HepG2 (cell line): ENCODE results near the gene PPP1R7. TPM values are rescaled to one million over a fixed set of nuclear protein-coding genes. Genes with fewer than 3 reads are reported as not detected.
A peak's percentile ranks its signal among the peaks of the same experiment; 100 is the strongest.

ENCODE experiments used
- HNF4A ChIP-seq: sonication (generic); formaldehyde crosslinking; IDR thresholded peaks from 2 replicates; pipeline ENCODE4 v1.4.0; 2020; ENCODE audit warnings: missing genetic modification reagents
- IKZF5 ChIP-seq: IDR thresholded peaks from 2 replicates; pipeline ENCODE4 v1.6.1; 2018; ENCODE audit warnings: missing genetic modification reagents, mild to moderate bottlenecking, missing compliant biosample characterization
- KDM6A ChIP-seq: IDR thresholded peaks from 2 replicates; pipeline ENCODE4 v1.6.1; 2016; ENCODE audit warnings: low read depth
- KMT2A ChIP-seq: sonication (generic); formaldehyde crosslinking; IDR thresholded peaks from 2 replicates; pipeline ENCODE4 v1.4.0; 2020; ENCODE audit warnings: missing genetic modification reagents
- PBX2 ChIP-seq: IDR thresholded peaks from 2 replicates; pipeline ENCODE4 v1.6.1; 2016; ENCODE audit warnings: control low read depth
- SMAD1 ChIP-seq: sonication (generic); formaldehyde crosslinking; IDR thresholded peaks from 2 replicates; pipeline ENCODE4 v1.4.0; 2020; ENCODE audit warnings: missing genetic modification reagents, low read depth, mild to moderate bottlenecking, borderline replicate concordance
- SRSF1 ChIP-seq: fragments of 200-400 bp; formaldehyde crosslinking; optimal IDR thresholded peaks from 2 replicates; pipeline ENCODE3; 2017; ENCODE audit warnings: mild to moderate bottlenecking, low read depth, low read length, moderate library complexity
- TBX2 ChIP-seq: sonication (generic); formaldehyde crosslinking; IDR thresholded peaks from 2 replicates; pipeline ENCODE4 v1.5.0; 2020; ENCODE audit warnings: missing genetic modification reagents, mild to moderate bottlenecking, borderline replicate concordance
- TBX3 ChIP-seq: fragments of 450-650 bp; IDR thresholded peaks from 2 replicates; pipeline ENCODE4 v1.6.1; 2017; ENCODE audit warnings: antibody characterized with exemption, mild to moderate bottlenecking, inconsistent platforms, borderline replicate concordance
- TERF1 ChIP-seq: sonication (generic); formaldehyde crosslinking; IDR thresholded peaks from 2 replicates; pipeline ENCODE4 v1.8.0; 2022; ENCODE audit warnings: mild to moderate bottlenecking, missing genetic modification reagents, moderate library complexity
- TMF1 ChIP-seq: sonication (generic); formaldehyde crosslinking; IDR thresholded peaks from 2 replicates; pipeline ENCODE4 v1.8.1; 2022; ENCODE audit warnings: low read depth, missing genetic modification reagents
- XRCC5 ChIP-seq: fragments of 200-400 bp; formaldehyde crosslinking; optimal IDR thresholded peaks from 2 replicates; pipeline ENCODE3; 2017; ENCODE audit warnings: mild to moderate bottlenecking, low read length
- ZBTB2 ChIP-seq: sonication (generic); formaldehyde crosslinking; IDR thresholded peaks from 2 replicates; pipeline ENCODE4 v1.8.0; 2022; ENCODE audit warnings: low read depth, missing genetic modification reagents
- ZBTB21 ChIP-seq: sonication (generic); formaldehyde crosslinking; IDR thresholded peaks from 2 replicates; pipeline ENCODE4 v1.4.0; 2020; ENCODE audit warnings: missing genetic modification reagents
- ZKSCAN5 ChIP-seq: sonication (generic); formaldehyde crosslinking; IDR thresholded peaks from 2 replicates; pipeline ENCODE4 v1.5.1; 2020; ENCODE audit warnings: mild to moderate bottlenecking, missing genetic modification reagents
- ZNF143 ChIP-seq: sonication (generic); formaldehyde crosslinking; IDR thresholded peaks from 2 replicates; pipeline ENCODE4 v1.4.0; 2020; ENCODE audit warnings: missing genetic modification reagents
- ZNF317 ChIP-seq: sonication (generic); formaldehyde crosslinking; IDR thresholded peaks from 2 replicates; pipeline ENCODE4 v1.5.0; 2020; ENCODE audit warnings: mild to moderate bottlenecking, missing genetic modification reagents
- ZNF484 ChIP-seq: sonication (generic); formaldehyde crosslinking; IDR thresholded peaks from 2 replicates; pipeline ENCODE4 v1.5.1; 2020; ENCODE audit warnings: mild to moderate bottlenecking, low read depth, missing genetic modification reagents, borderline replicate concordance
- ZNF614 ChIP-seq: IDR thresholded peaks from 2 replicates; pipeline ENCODE4 v1.6.1; 2018; ENCODE audit warnings: missing biosample characterization, missing genetic modification reagents, inconsistent platforms, borderline replicate concordance
- ZNF687 ChIP-seq: sonication (generic); formaldehyde crosslinking; IDR thresholded peaks from 2 replicates; pipeline ENCODE4 v1.5.1; 2020; ENCODE audit warnings: mild to moderate bottlenecking, missing genetic modification reagents, moderate library complexity
- ZSCAN29 ChIP-seq: sonication (generic); formaldehyde crosslinking; conservative IDR thresholded peaks from 2 replicates; pipeline ENCODE4 v1.4.0; 2020; ENCODE audit warnings: mild to moderate bottlenecking, missing genetic modification reagents
- polyA plus RNA-seq, 8 experiments: library from polyadenylated mRNA; depleted of rRNA in 3 of 8; stranded (reverse) in 7 of 8; unstranded in 1 of 8; fragments of >200 nt; fragmentation: Illumina TruSeq in 4 of 8; extraction: Trizol in 4 of 8; gene quantifications; 2 replicates each; pipeline versions ENCODE4 v1.2.1 to v1.2.3, GENCODE V29; 2011 to 2016; ENCODE audit warnings: low read depth in 4 of 8, missing spikeins in 1 of 8, mixed read lengths in 1 of 8; ENCODE audit not compliant: insufficient read depth in 1 of 8
- total RNA-seq, 5 experiments: library from RNA; depleted of rRNA; stranded (reverse); fragments of >200 nt; fragmentation: Illumina TruSeq; extraction: Trizol; gene quantifications; 2 replicates each; pipeline ENCODE4 v1.2.3, GENCODE V29; 2016; ENCODE audit warnings: low read depth in 1 of 5

Gene PPP1R7
- total and polyA plus RNA-seq, 2 of the 13 experiments (the other 11 are each of a cell fraction or from before 2014, with no cell fraction given) = 33.3 to 67.9 TPM

GRCh38 chr2:241217320-241218031 is 67.2 kb downstream of the PPP1R7 start (continued):
- no peak for TF ChIP-seq TERF1
- peak; percentile 50; the same call in 1 of the 2 replicates for TF ChIP-seq ZNF614 (CRISPR knock-in tag)
- peak; percentile 64; the same call in 1 of the 2 replicates for TF ChIP-seq KMT2A (CRISPR knock-in tag)
- TF ChIP-seq ZKSCAN5 (CRISPR knock-in tag) = no peak
- TF ChIP-seq SRSF1 = no peak
- peak; percentile 95 for TF ChIP-seq ZNF687 (CRISPR knock-in tag)
- TF ChIP-seq ZNF317 (CRISPR knock-in tag) = 0 out of 2 replicates have a peak, but pooled peaks have one; percentile 70
- TF ChIP-seq PBX2 = no peak
- no peak for TF ChIP-seq KDM6A (CRISPR knock-in tag)
- peak; percentile 73 for TF ChIP-seq IKZF5 (CRISPR knock-in tag)
- TF ChIP-seq SMAD1 = peak; percentile 93; the same call in 1 of the 2 replicates
- peak; percentile 15; the same call in 1 of the 2 replicates for TF ChIP-seq ZNF143 (CRISPR knock-in tag)
- peak; percentile 3; the same call in 1 of the 2 replicates for TF ChIP-seq HNF4A (CRISPR knock-in tag)
- TF ChIP-seq XRCC5 = no peak
- TF ChIP-seq ZBTB21 (CRISPR knock-in tag) = no peak
- TF ChIP-seq ZNF484 = 0 out of 2 replicates have a peak, but pooled peaks have one; percentile 61
- no peak; the same call in 1 of the 2 replicates for TF ChIP-seq ZBTB2 (CRISPR knock-in tag)
- TF ChIP-seq TBX3 = no peak
- TF ChIP-seq TMF1 = 0 out of 2 replicates have a peak, but pooled peaks have one; percentile 63
- peak; percentile 84 for TF ChIP-seq TBX2 (CRISPR knock-in tag)
- TF ChIP-seq ZSCAN29 (CRISPR knock-in tag) = no peak
